ENCODE data around the gene GNB1. TPM values are rescaled to one million over a fixed set of nuclear protein-coding genes. Genes with fewer than 3 reads are reported as not detected.

Gene GNB1
- total and polyA plus RNA-seq, 3 donors from 2014 or later: 223 to 256 (median 240) TPM

- WGBS, 2 donors: 85 to 97% methylated on average over 9 to 15 of the region's 15 CpGs
- no peak for DNase-seq
Observed at GRCh38 chr1:1755852-1756251, 135.0 kb downstream of the GNB1 start.

GRCh38 chr1:1755426-1755825 lies 135.5 kb downstream of the GNB1 start:
- H3K27ac ChIP-seq: no peak overlapping the region
- DNase-seq: no peak
- no peaks in the 10 kb centered on the region for H3K36me3 ChIP-seq (ENCODE audit: low read depth, missing control alignments)
- no peak overlapping the region for H3K4me3 ChIP-seq
- H3K27me3 ChIP-seq: no peaks in the 10 kb centered on the region
- no peaks in the 10 kb centered on the region for H3K9me3 ChIP-seq
- 86 to 95% methylated on average over 11 to 19 of the region's 19 CpGs for WGBS, 2 donors
- intact Hi-C loops (cut with DNase I; ENCODE audit: low total_unique reads): no loop called here
- TF ChIP-seq, protein P1, sequence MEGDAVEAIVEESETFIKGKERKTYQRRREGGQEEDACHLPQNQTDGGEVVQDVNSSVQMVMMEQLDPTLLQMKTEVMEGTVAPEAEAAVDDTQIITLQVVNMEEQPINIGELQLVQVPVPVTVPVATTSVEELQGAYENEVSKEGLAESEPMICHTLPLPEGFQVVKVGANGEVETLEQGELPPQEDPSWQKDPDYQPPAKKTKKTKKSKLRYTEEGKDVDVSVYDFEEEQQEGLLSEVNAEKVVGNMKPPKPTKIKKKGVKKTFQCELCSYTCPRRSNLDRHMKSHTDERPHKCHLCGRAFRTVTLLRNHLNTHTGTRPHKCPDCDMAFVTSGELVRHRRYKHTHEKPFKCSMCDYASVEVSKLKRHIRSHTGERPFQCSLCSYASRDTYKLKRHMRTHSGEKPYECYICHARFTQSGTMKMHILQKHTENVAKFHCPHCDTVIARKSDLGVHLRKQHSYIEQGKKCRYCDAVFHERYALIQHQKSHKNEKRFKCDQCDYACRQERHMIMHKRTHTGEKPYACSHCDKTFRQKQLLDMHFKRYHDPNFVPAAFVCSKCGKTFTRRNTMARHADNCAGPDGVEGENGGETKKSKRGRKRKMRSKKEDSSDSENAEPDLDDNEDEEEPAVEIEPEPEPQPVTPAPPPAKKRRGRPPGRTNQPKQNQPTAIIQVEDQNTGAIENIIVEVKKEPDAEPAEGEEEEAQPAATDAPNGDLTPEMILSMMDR (IDR thresholded peaks at IDR 0.05): no peak
- no peak for TF ChIP-seq POLR2A (IDR thresholded peaks at IDR 0.05)
- H3K4me1 ChIP-seq: no peaks in the 10 kb centered on the region

More at GRCh38 chr1:1755852-1756251, 135.0 kb downstream of the GNB1 start:
- no peaks in the 10 kb centered on the region for H3K27me3 ChIP-seq
- H3K4me3 ChIP-seq: no peak overlapping the region
- no peak overlapping the region for H3K27ac ChIP-seq
- no peaks in the 10 kb centered on the region for H3K4me1 ChIP-seq
- no peaks in the 10 kb centered on the region for H3K36me3 ChIP-seq (ENCODE audit: low read depth, missing control alignments)
- intact Hi-C loops (cut with DNase I; ENCODE audit: low total_unique reads): no loop called here
- H3K9me3 ChIP-seq: no peaks in the 10 kb centered on the region
- TF ChIP-seq, protein P1 (IDR thresholded peaks at IDR 0.05): no peak
- no peak for TF ChIP-seq POLR2A (IDR thresholded peaks at IDR 0.05)

DNA sequence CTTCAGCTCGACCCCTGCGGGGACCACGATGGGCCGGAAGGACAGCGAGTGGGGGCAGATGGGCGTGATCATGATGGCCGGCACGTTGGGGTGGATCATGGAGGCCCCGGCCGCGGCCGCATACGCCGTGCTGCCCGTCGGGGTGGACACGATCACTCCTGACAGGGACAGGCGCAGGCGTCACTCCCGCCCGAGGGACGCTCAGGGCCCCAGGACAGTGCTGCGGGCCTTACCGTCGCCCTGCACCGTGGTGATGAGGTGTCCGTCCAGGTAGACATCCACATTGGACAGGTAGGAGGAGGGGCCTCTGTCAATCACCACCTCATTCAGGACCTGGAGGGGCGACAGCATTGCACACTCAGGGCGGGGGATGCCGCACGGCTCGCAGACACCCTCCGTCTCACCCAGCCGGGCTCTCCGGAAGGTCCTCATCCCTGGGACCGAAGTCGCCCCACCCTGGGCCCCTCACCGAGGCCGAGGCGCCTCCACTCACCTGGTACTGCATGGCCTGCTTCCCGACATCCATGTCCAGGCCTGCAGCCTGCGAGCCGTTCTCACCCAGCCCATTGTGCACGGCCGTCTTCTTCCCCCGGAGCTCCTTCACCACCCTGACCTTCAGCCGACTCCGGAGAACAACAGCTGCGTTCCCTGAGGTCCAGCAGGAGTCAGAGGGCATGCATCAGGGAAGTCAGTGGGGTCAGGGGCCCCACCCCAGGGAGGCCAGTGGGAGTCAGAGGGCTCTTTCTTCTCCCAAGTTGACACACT lies 136.7 kb downstream of the GNB1 start:
- WGBS, 2 donors: 81 to 91% methylated on average over 26 to 40 of the region's 49 CpGs
- no peaks in the 10 kb centered on the region for H3K9me3 ChIP-seq
- no peaks in the 10 kb centered on the region for H3K4me1 ChIP-seq
- DNase-seq: no peak
- no peaks in the 10 kb centered on the region for H3K36me3 ChIP-seq (ENCODE audit: low read depth, missing control alignments)
- H3K4me3 ChIP-seq: no peak overlapping the region
- TF ChIP-seq, protein P1 (IDR thresholded peaks at IDR 0.05): no peak
- TF ChIP-seq POLR2A (IDR thresholded peaks at IDR 0.05): no peak
- no peaks in the 10 kb centered on the region for H3K27me3 ChIP-seq
- intact Hi-C loops (cut with DNase I; ENCODE audit: low total_unique reads): no loop called here
- no peak overlapping the region for H3K27ac ChIP-seq

- no peak overlapping the region for H3K27ac ChIP-seq
- 85 to 87% methylated on average over 15 to 16 of the region's 16 CpGs for WGBS, 2 donors
- no peaks in the 10 kb centered on the region for H3K4me1 ChIP-seq
- intact Hi-C loops (cut with DNase I; ENCODE audit: low total_unique reads): no loop called here
- no peaks in the 10 kb centered on the region for H3K27me3 ChIP-seq
- no peak overlapping the region for H3K4me3 ChIP-seq
- no peaks in the 10 kb centered on the region for H3K9me3 ChIP-seq
- no peak for DNase-seq
- no peak for TF ChIP-seq POLR2A (IDR thresholded peaks at IDR 0.05)
- TF ChIP-seq, protein P1 (IDR thresholded peaks at IDR 0.05): no peak
- H3K36me3 ChIP-seq (ENCODE audit: low read depth, missing control alignments): no peaks in the 10 kb centered on the region
Observed at GRCh38 chr1:1753607-1754005, 137.3 kb downstream of the GNB1 start.

Measured in testis (tissue), 3 donors.